ENCODE measurements around the gene SLIT3.

The SLIT3 gene

GRCh38 chr5:168878135-168878745, 422.7 kb downstream of the SLIT3 start:
- DNase-seq, result no peak

GRCh38 chr5:168877132-168877892, 423.6 kb downstream of the SLIT3 start:
- DNase-seq, result no peak

GRCh38 chr5:168876419-168876818, 424.5 kb downstream of the SLIT3 start:
- no peak for DNase-seq

GRCh38 chr5:168875832-168876231, 425.1 kb downstream of the SLIT3 start:
- no peak for DNase-seq

GRCh38 chr5:168874713-168875380, 426.1 kb downstream of the SLIT3 start:
- no peak for DNase-seq

GRCh38 chr5:168872246-168872645, 428.7 kb downstream of the SLIT3 start:
- no peak for DNase-seq

GRCh38 chr5:168870910-168871309, 430.0 kb downstream of the SLIT3 start:
- no peak for DNase-seq

- DNase-seq, result no peak
Observed at GRCh38 chr5:168869615-168870227, 431.2 kb downstream of the SLIT3 start.

GRCh38 chr5:168867241-168867640, 433.7 kb downstream of the SLIT3 start:
- DNase-seq, result no peak

GRCh38 chr5:168865968-168866367, 435.0 kb downstream of the SLIT3 start:
- no peak for DNase-seq

GRCh38 chr5:168863021-168863420, 437.9 kb downstream of the SLIT3 start:
- DNase-seq, result no peak

- DNase-seq, result no peak
Observed at GRCh38 chr5:168860503-168860902, 440.4 kb downstream of the SLIT3 start.

GRCh38 chr5:168860081-168860480, 440.9 kb downstream of the SLIT3 start:
- DNase-seq, result no peak

GRCh38 chr5:168859471-168859870, 441.5 kb downstream of the SLIT3 start:
- no peak for DNase-seq

GRCh38 chr5:168858994-168859393, 441.9 kb downstream of the SLIT3 start:
- no peak for DNase-seq

GRCh38 chr5:168858371-168858770, 442.6 kb downstream of the SLIT3 start:
- DNase-seq, result no peak

- DNase-seq, result no peak
Observed at GRCh38 chr5:168853972-168854371, 447.0 kb downstream of the SLIT3 start.

- DNase-seq, result no peak
Observed at GRCh38 chr5:168852329-168852728, 448.6 kb downstream of the SLIT3 start.

GRCh38 chr5:168851902-168852321, 449.0 kb downstream of the SLIT3 start:
- DNase-seq, result no peak

GRCh38 chr5:168850683-168851082, 450.3 kb downstream of the SLIT3 start:
- DNase-seq, result no peak

GRCh38 chr5:168848569-168848968, 452.4 kb downstream of the SLIT3 start:
- no peak for DNase-seq

- DNase-seq, result no peak
Observed at GRCh38 chr5:168847511-168848073, 453.3 kb downstream of the SLIT3 start.

- DNase-seq, result no peak
Observed at GRCh38 chr5:168844922-168845296, 456.0 kb downstream of the SLIT3 start.
